GM18873 (cell line): ENCODE data around the gene RECQL.
"Not testable (repeated sequence)": the region's sequence is repeated elsewhere in the genome, so short reads cannot be mapped to it uniquely, and the experiment has no call there.

Source experiments
- ATAC-seq: cut with Tn5 transposase; IDR thresholded peaks from one replicate; pipeline ENCODE4 v1.9.1; 2021; ENCODE audit warnings: mild to moderate bottlenecking, moderate library complexity, moderate number of reproducible peaks; ENCODE audit not compliant: unreplicated experiment, low FRiP score

Gene RECQL

GRCh38 chr12:21505888-21506287, 4.5 kb upstream of the RECQL start:
- no peak for ATAC-seq

- no peak for ATAC-seq
Measured at GRCh38 chr12:21502872-21503271, 1.4 kb upstream of the RECQL start.

DNA sequence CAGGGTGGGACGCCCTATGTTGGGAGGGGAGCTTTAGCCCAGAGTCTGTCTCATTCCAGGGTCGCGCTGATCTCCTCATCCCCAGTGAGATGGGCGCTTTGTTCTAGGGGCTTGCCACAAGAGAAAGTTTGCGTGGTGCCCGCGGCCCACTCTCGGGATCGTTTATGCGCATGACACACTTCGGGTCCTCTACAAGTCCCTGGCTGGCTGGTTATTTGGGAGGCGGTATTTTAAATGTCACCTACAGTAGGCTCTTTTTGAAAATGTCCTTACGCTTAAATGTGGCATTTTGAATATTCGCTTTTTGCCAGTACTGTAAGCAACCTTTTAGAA, 695 bp upstream of the RECQL start:
- no peak for ATAC-seq

- ATAC-seq, result no peak
Measured at GRCh38 chr12:21500786-21501257, 613 bp downstream of the RECQL start.

- no peak for ATAC-seq
Measured at GRCh38 chr12:21499765-21500164, 1.7 kb downstream of the RECQL start.

GRCh38 chr12:21485998-21486397, 15.4 kb downstream of the RECQL start:
- ATAC-seq, result no peak

GRCh38 chr12:21483531-21483930, 17.9 kb downstream of the RECQL start:
- ATAC-seq, result no peak

- ATAC-seq, result no peak
Measured at GRCh38 chr12:21478756-21479455, 22.5 kb downstream of the RECQL start.

DNA sequence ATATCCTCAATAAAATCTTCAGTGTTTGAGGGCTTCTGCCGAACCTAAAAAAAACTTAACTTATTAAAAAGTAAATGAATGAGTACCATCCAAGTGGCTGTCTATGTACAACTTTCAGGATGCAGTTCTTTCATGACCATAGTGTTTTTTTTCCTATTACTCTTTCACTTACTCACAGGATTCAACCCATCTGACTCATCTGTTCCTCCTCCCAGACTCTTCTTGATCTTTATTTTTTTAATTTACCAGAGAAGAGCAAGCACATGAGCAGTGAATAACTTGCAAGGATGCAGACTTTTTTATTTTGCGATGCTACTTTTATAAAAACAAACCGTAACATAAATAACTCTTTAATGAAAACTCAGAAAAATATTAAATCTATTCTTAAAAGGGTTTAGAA, 24.5 kb downstream of the RECQL start:
- ATAC-seq, result no peak

- ATAC-seq, result no peak
Measured at GRCh38 chr12:21475552-21475951, 25.9 kb downstream of the RECQL start.

- no peak for ATAC-seq
Measured at GRCh38 chr12:21472197-21472823, 29.1 kb downstream of the RECQL start.

DNA sequence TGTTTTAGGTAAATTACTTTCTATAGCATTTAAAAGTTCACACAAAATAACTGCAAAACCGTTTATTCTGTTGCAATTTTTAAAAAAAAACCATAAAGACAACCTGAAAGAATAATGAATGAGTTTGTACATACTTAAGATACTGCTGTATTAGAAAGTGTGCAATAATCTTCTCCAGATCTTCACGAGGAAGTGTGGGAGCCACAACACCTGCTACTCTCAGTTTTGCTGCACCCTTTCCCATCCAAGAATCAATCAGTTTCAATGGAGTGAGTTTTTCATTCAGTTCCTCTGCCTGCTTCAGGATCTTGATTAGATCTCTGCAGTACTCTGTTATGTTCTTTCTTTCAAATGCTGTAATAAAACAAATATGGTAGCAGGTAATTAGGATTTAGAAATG, 30.1 kb downstream of the RECQL start:
- ATAC-seq, result no peak

DNA sequence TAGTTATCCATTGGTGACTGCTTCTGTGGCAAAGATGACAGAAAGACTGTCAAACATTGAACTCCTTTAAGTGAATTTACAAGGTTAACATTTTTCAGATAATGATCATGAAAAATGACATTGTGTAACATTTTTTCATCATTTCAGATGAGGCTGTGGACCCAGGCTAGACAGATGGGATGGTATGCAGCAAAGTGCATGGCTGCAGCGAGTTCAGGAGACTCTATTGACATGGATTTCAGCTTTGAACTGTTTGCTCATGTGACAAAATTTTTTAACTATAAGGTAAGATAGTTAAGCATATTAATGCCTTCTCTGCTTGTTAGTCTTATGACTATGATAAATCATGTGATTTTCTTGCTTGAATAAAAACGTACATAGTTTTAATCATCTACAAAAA, 34.1 kb downstream of the RECQL start:
- ATAC-seq, result not testable (repeated sequence)

GRCh38 chr12:21459474-21459873, 42.0 kb downstream of the RECQL start:
- no peak for ATAC-seq

DNA sequence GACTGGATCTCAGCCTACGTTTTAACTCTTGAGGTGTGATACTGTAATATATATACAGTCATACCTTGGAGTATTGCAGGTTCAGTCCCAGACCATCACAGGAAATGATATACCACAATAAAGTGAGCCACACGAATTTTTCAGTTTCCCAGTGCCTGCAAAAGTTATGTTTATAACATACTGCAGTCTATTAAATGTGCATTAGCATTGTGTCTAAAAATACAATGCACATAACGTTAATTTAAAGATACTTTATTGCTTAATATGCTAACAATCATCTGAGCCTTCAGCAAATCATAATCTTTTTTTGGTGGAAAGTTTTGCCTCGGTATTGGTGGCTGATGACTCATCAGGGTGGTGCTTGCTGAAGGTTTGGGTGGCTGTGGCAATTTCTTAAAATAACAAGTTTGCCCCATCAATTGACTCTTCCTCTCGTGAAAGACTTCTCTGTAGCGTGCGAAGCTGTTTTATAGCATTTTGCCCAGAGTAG, 45.1 kb downstream of the RECQL start:
- no peak for ATAC-seq

DNA sequence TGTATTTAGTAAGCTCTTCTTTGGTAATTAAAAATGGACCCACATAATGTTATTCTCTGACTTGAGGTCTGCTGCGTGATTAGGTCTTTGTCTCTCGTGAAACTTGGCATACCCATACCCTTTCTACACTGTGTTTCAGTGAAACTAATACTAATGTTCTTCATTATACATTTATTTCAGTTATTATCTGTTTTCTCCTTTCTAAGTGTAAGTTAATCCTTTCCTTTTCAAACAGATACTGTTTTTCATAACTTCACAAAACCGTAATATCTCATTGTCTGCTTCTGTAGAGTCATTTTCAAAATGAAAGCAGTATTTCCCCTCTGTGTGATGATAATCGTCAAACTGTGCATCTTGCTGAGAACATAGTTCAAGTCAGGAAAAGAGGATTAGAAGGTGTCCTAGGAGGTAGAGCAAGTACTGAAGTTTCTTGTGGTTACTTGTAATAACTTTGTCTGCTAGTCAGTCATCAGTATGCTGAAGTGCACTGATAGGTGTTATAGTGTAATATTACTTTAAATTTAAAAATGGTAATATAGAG, 48.1 kb downstream of the RECQL start:
- peak; percentile 84 for ATAC-seq

- ATAC-seq, result no peak
Measured at GRCh38 chr12:21451529-21451928, 49.9 kb downstream of the RECQL start.

DNA sequence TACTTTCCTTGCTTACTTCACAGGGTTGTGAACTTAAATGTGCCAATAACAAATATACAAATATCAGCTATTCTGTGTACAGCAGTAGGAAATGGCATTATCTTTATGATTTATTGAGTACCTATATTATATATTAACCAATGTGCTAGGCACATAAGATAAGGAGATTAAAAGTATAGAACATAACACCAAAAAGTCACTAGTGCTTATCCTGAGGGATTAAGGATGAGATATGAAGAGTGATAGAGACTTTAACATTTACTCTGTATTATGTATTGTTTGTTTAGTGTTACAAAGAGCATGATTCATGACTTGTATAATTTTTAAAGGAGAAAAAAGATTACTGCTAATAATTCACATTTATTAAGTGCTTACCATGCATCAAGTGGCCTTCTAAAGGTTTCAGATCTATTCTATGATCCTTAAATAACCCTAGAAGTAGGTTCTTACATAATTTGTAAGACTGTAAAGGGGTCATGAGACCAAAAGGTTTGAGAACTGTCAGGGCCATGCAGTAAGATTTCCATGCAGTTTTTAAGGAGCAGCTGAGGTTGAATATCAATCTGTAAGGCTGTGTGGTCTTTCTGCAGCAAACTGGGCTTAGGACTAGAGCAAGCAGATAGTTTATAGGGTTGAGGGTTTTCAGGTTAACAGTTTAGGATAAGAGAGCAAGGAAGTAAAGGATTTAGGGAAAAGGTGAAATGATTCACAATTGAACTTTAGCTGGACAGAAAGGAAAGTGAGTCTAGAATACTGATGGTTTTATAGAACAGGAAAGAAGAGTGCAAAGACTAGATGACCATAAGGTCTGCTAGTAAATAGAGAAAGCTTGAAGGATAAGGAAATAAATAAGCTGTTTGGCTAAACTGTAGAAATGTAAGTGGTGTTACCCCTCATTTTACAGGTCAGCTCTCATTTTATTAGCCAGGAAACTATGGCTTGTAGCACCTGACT, 57.0 kb downstream of the RECQL start:
- no peak for ATAC-seq

GRCh38 chr12:21439347-21439746, 62.1 kb downstream of the RECQL start:
- no peak for ATAC-seq

- no peak for ATAC-seq
Measured at GRCh38 chr12:21438643-21439042, 62.8 kb downstream of the RECQL start.

DNA sequence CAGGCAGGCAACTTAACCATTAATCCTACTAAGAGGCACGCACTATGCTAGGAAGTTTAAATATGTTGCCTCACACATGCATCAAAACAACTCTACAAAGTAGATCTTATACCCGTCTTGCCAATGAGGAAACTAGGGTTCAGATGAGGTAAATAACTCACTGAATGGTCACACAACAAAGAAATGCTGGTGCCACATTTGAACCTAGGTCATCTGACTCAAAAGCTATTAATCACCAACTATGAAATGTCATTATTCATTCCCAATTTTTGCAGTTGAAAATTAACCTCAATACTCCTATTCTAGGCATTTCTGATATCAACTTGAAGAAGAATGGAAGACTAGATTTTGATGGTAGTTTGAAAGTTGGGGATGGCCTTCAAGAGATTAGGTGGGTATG, 66.7 kb downstream of the RECQL start:
- no peak for ATAC-seq
